B cell (primary cell): ENCODE results near the gene CD34. TPM values are rescaled to one million over a fixed set of nuclear protein-coding genes. Genes with fewer than 3 reads are reported as not detected.

Experiments
- ATAC-seq: fragments of 200-7000 bp; cut with Tn5 transposase; one replicate; pipeline ENCODE4 v1.10.0; 2021; ENCODE audit warnings: low read depth, mild to moderate bottlenecking, moderate number of reproducible peaks, moderate library complexity
- CTCF ChIA-PET: fragments of 350-600 bp; sonication (Branson Sonifier 250); formaldehyde crosslinking; loops from one replicate; lab custom pipeline; 2021; ENCODE audit warnings: antibody characterized with exemption, inconsistent platforms; lab: Charles Lee
- POLR2A ChIA-PET: fragments of 350-600 bp; sonication (Branson Sonifier 250); formaldehyde crosslinking; loops from one replicate; lab custom pipeline; 2021; ENCODE audit warnings: antibody characterized with exemption; lab: Charles Lee
- DNase-seq: peaks from one replicate; pipeline ENCODE4 v3.0.0; 2013
- H2AFZ ChIP-seq: 2 replicates; pipeline ENCODE4 v1.6.1; 2012; ENCODE audit warnings: mild to moderate bottlenecking, low read depth, low read length; ENCODE audit not compliant: insufficient read depth, poor library complexity, severe bottlenecking
- H3K27ac ChIP-seq, 2 donors: 1 replicate in 1 of 2; 2 replicates in 1 of 2; pipeline ENCODE4 v1.5.1; 2012 to 2013; ENCODE audit warnings: low read length in 2 of 2, mild to moderate bottlenecking in 2 of 2, moderate library complexity in 1 of 2
- H3K27me3 ChIP-seq, 4 experiments: fragments of 200-600 bp in 1 of 4; sonication (generic) in 1 of 4; replicated peaks in 1 of 4; 1 replicate in 2 of 4; 2 replicates in 2 of 4; pipeline versions ENCODE4 v1.6.1 to v1.7.0; 2013 to 2016; ENCODE audit warnings: low read length in 3 of 4, mild to moderate bottlenecking in 2 of 4, mixed read lengths in 1 of 4, moderate library complexity in 1 of 4; ENCODE audit not compliant: insufficient read depth in 4 of 4, control insufficient read depth in 3 of 4; ENCODE audit errors: control extremely low read depth in 1 of 4
- H3K36me3 ChIP-seq, 2 experiments: replicated peaks in 1 of 2; 1 replicate in 1 of 2; 2 replicates in 1 of 2; pipeline versions ENCODE4 v1.6.1 to v1.7.1; 2013; ENCODE audit warnings: low read length in 1 of 2; ENCODE audit not compliant: insufficient read depth in 2 of 2, control insufficient read depth in 1 of 2; ENCODE audit errors: control extremely low read depth in 1 of 2, extremely low read depth in 1 of 2
- H3K4me1 ChIP-seq, 2 donors: fragments of 200-600 bp in 1 of 2; sonication (generic) in 1 of 2; 1 replicate in 1 of 2; 2 replicates in 1 of 2; pipeline versions ENCODE4 v1.5.1 to v1.6.1; 2013 to 2017; ENCODE audit warnings: low read length in 2 of 2; ENCODE audit not compliant: control insufficient read depth in 2 of 2, insufficient read depth in 2 of 2
- H3K4me2 ChIP-seq: replicated peaks from 2 replicates; pipeline ENCODE3; 2012; ENCODE audit warnings: mild to moderate bottlenecking, low read depth, low read length; ENCODE audit not compliant: poor library complexity, severe bottlenecking
- H3K4me3 ChIP-seq, 5 experiments: fragments of 200-600 bp in 1 of 5; sonication (generic) in 1 of 5; 1 replicate in 3 of 5; 2 replicates in 2 of 5; pipeline versions ENCODE4 v1.5.1 to v1.7.0; 2011 to 2016; ENCODE audit warnings: low read length in 4 of 5, mild to moderate bottlenecking in 4 of 5, low read depth in 2 of 5, control low read depth in 1 of 5, moderate library complexity in 1 of 5; ENCODE audit not compliant: insufficient read depth in 1 of 5; ENCODE audit errors: control extremely low read depth in 1 of 5, extremely low read depth in 1 of 5
- H3K79me2 ChIP-seq: fragments of 200-600 bp; sonication (generic); one replicate; pipeline ENCODE4 v1.6.0; 2016; ENCODE audit warnings: low read length; ENCODE audit not compliant: control insufficient read depth, insufficient read depth
- H3K9ac ChIP-seq: fragments of 200-600 bp; sonication (generic); 2 replicates; pipeline ENCODE4 v1.6.1; 2017; ENCODE audit warnings: mild to moderate bottlenecking, low read length, moderate library complexity
- H3K9me3 ChIP-seq, 3 donors: one replicate each; pipeline versions ENCODE4 v1.6.1 to v1.7.1; 2013; ENCODE audit warnings: low read length in 2 of 3; ENCODE audit not compliant: control insufficient read depth in 2 of 3, insufficient read depth in 1 of 3; ENCODE audit errors: control extremely low read depth in 1 of 3
- H4K20me1 ChIP-seq: 2 replicates; pipeline ENCODE4 v1.6.0; 2012; ENCODE audit warnings: mild to moderate bottlenecking, low read length; ENCODE audit not compliant: insufficient read depth, control insufficient read depth, poor library complexity, severe bottlenecking
- H3K27ac Mint-ChIP-seq: one replicate; pipeline ENCODE4 v1.8.0; 2021; ENCODE audit warnings: mixed read lengths
- H3K27me3 Mint-ChIP-seq: one replicate; pipeline ENCODE4 v1.8.0; 2021; ENCODE audit warnings: mixed read lengths
- H3K4me1 Mint-ChIP-seq: one replicate; pipeline ENCODE4 v1.8.0; 2021; ENCODE audit warnings: mixed read lengths
- H3K4me3 Mint-ChIP-seq: one replicate; pipeline ENCODE4 v1.8.0; 2021; ENCODE audit warnings: mixed read lengths
- H3K9me3 Mint-ChIP-seq: one replicate; pipeline ENCODE4 v1.8.0; 2022; ENCODE audit warnings: mixed read lengths; ENCODE audit not compliant: insufficient read depth
- CTCF ChIP-seq: fragments of 200-600 bp; IDR thresholded peaks from one replicate; pipeline ENCODE4 v1.8.0; 2022; ENCODE audit warnings: antibody characterized with exemption, mild to moderate bottlenecking
- EZH2 ChIP-seq: IDR thresholded peaks from 2 replicates; pipeline ENCODE4 v1.6.1; 2012; ENCODE audit warnings: borderline replicate concordance, low read depth, mild to moderate bottlenecking, moderate library complexity, low read length; ENCODE audit not compliant: insufficient read depth, poor library complexity, severe bottlenecking
- WGBS: methylation state at CpG from one replicate; pipeline ENCODE4 v1.1.5; 2013; ENCODE audit warnings: missing lambda C conversion rate; ENCODE audit not compliant: insufficient coverage; 5-methylcytosine and 5-hydroxymethylcytosine counted together
- intact Hi-C: fragments of 100-400 bp; cut with micrococcal nuclease; formaldehyde crosslinking; loops from one replicate; pipeline ENCODE4 v1.10.0; 2022
- polyA plus RNA-seq: library from polyadenylated mRNA; depleted of rRNA; stranded (reverse); fragments of >200 nt; gene quantifications from 2 replicates; pipeline ENCODE4 v1.2.3, GENCODE V29; 2012
- total RNA-seq, 2 donors: library from RNA; stranded (reverse); fragments of 120-200 nt in 1 of 2; gene quantifications; 1 replicate in 1 of 2; 2 replicates in 1 of 2; pipeline versions ENCODE4 v1.2.3 to v1.2.4, GENCODE V29; 2013 to 2022

CD34 gene
- total and polyA plus RNA-seq, 2 donors (not counting 1 experiment from before 2014, with no cell fraction given), result not detected

DNA sequence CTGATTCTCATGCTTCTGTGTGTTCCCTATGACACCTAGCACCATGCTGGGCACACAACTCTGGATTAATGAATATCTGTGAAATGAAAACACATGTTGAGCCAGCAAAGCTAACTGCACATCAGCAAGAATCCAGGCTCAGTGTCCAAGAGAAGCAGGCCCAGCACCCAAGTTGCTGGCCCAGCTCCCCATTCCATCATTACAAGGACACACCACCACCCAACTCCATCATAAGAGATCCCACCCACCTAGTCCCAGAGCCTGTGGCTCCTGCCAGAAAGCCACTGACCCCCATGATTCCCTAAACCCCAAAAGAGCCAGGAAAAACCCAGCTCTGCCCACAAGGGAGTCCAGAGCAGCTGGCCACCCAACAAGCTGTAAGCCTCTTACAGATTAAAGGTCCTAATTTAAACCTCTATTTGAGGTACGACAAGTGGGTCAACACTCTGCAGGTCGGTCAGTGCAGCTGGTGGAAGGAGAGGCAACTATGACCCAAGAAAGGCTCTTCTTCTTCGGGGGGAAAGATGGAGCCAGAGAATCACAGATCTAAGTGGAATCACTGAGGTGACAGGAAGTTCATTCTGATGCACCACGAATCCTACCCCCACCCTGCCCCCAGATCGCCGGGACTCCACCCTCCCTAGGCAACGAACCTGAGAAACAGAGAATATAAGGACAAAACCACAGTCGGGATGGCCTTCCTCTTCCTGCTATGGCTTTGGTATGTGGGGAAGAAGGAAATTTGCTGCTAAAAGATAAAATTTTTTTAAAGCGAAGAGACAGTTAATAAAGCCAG is 58.2 kb downstream of the CD34 start:
- ATAC-seq (no peak), DNase-seq (no peak)
- H3K4me2 ChIP-seq, result peak overlapping the region; percentile 27
- TF ChIP-seq CTCF (no peak), EZH2 (no peak)
- Mint-ChIP-seq H3K4me1 (peaks cover 62% of the 10 kb centered on the region), H3K9me3 (no peaks in the 10 kb centered on the region), H3K27ac (no peak overlapping the region), H3K27me3 (no peaks in the 10 kb centered on the region), H3K4me3 (no peak overlapping the region)
- H3K4me3 ChIP-seq, result no peak overlapping the region
- H3K36me3 ChIP-seq, result peaks cover 0 to 39% of the 10 kb centered on the region in 2 experiments
- H2AFZ ChIP-seq, result no peak overlapping the region
- H3K79me2 ChIP-seq, result peaks cover 97% of the 10 kb centered on the region
- H3K4me1 ChIP-seq, result peaks cover 34 to 44% of the 10 kb centered on the region in 2 donors
- no peak overlapping the region for H3K27ac ChIP-seq
- intact Hi-C loops, result no loop called here
- no peak overlapping the region for H3K9ac ChIP-seq
- no peaks in the 10 kb centered on the region for H3K9me3 ChIP-seq
- peaks cover 92% of the 10 kb centered on the region for H4K20me1 ChIP-seq
- H3K27me3 ChIP-seq, result no peaks in the 10 kb centered on the region
- 85% methylated on average over 4 of the region's 9 CpGs for WGBS
- CTCF ChIA-PET, result interaction anchor here (0.6 to 1.0 kb wide), 2 partner anchors 25 to 29 kb away, joined by 3 read pairs; no protein-coding TSS in a partner anchor
- POLR2A ChIA-PET, result interaction anchor here (0.6 kb wide), 1 partner anchor 29 kb away, joined by 5 read pairs; no protein-coding TSS in a partner anchor

DNA sequence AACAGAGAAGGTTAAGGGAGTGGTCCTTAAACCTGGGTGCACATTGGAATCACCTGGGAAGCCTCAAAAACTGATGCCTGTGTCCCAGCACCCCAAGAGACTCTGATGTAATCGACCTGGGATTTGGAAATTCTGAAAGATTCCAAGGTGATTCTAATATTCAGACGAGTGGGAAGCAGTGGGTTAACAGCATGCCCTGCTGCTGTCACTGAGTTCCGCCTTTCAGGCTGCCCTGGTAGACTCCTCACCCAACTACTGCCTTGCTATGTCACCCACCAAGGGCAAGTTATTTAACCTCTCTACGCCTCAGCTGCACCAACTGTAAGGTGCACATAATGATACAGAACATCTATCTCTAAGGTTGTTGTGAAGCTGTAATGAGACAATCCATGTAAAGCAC is 59.2 kb downstream of the CD34 start:
- no peak overlapping the region for H3K4me3 ChIP-seq
- no peak overlapping the region for H3K9ac ChIP-seq
- ATAC-seq (no peak), DNase-seq (no peak)
- H3K36me3 ChIP-seq, result peaks cover 0 to 31% of the 10 kb centered on the region in 2 experiments
- H3K79me2 ChIP-seq, result peaks cover 97% of the 10 kb centered on the region
- Mint-ChIP-seq H3K27me3 (no peaks in the 10 kb centered on the region), H3K4me1 (peaks cover 62% of the 10 kb centered on the region), H3K4me3 (no peak overlapping the region), H3K9me3 (no peaks in the 10 kb centered on the region), H3K27ac (no peak overlapping the region)
- intact Hi-C loops, result no loop called here
- CTCF ChIA-PET, result no interaction called here
- POLR2A ChIA-PET, result no interaction called here
- peaks cover 34 to 44% of the 10 kb centered on the region in 2 donors for H3K4me1 ChIP-seq
- peaks cover 82% of the 10 kb centered on the region for H4K20me1 ChIP-seq
- H3K9me3 ChIP-seq, result no peaks in the 10 kb centered on the region
- no peak overlapping the region for H3K4me2 ChIP-seq
- H3K27me3 ChIP-seq, result no peaks in the 10 kb centered on the region
- no peak overlapping the region for H3K27ac ChIP-seq
- H2AFZ ChIP-seq, result no peak overlapping the region
- 94% methylated on average over 3 of the region's 4 CpGs for WGBS
- TF ChIP-seq EZH2 (no peak), CTCF (no peak)
